HepG2 (cell line): Measurements from ENCODE around the gene TANC1. TPM values are rescaled to one million over a fixed set of nuclear protein-coding genes. Genes with fewer than 3 reads are reported as not detected.

Experiments used
- ATAC-seq: fragments of 200-7000 bp; cut with Tn5 transposase; 3 replicates; pipeline ENCODE4 v1.9.1; 2020; ENCODE audit warnings: mild to moderate bottlenecking, moderate library complexity
- BruUV-seq: library from RNA; stranded (reverse); fragments of 400-500 nt; replicated peaks from 2 replicates; lab custom pipeline; 2021; lab: Mats Ljungman, UMichigan
- CTCF ChIA-PET: fragments of 300-600 bp; formaldehyde crosslinking; extraction: SDS; loops from one replicate; lab custom pipeline; 2021; ENCODE audit warnings: low total read pairs, inconsistent platforms, low intra/inter-chr PET ratio; lab: Yijun Ruan, JAX
- POLR2A ChIA-PET: fragments of 350-600 bp; sonication (Branson Sonifier 250); formaldehyde crosslinking; loops from one replicate; lab custom pipeline; 2020; ENCODE audit warnings: antibody characterized with exemption, inconsistent platforms; lab: Yijun Ruan, JAX
- DNase-seq: peaks from one replicate; pipeline ENCODE4 v3.0.0-alpha.2; 2015; ENCODE audit warnings: low spot score
- FAIRE-seq: peaks from 3 replicates; lab custom pipeline; 2011; peaks lifted over from hg19 to GRCh38; lab: Jason Lieb, UNC
- H2AFZ ChIP-seq: one replicate; pipeline ENCODE4 v1.6.1; 2011; ENCODE audit warnings: low read length, inconsistent platforms
- H3K27ac ChIP-seq: fragments of 300-600 bp; 3 replicates; pipeline ENCODE4 v1.8.0; 2011; ENCODE audit warnings: mixed run types, mild to moderate bottlenecking, mixed read lengths, low read length, inconsistent platforms; ENCODE audit not compliant: insufficient read depth; ENCODE audit errors: extremely low read length
- H3K27me3 ChIP-seq, 2 experiments: fragments of 200-600 bp in 1 of 2; 2 replicates in 1 of 2; 3 replicates in 1 of 2; pipeline versions ENCODE4 v1.6.0 to v1.8.0; 2011; ENCODE audit warnings: low read length in 2 of 2, mild to moderate bottlenecking in 2 of 2, moderate library complexity in 2 of 2, inconsistent platforms in 1 of 2; ENCODE audit not compliant: insufficient read depth in 2 of 2, control insufficient read depth in 1 of 2
- H3K36me3 ChIP-seq, 2 experiments: fragments of 200-600 bp in 1 of 2; replicated peaks in 1 of 2; 2 replicates in 1 of 2; 3 replicates in 1 of 2; pipeline versions ENCODE4 v1.5.1 to v1.8.0; 2011; ENCODE audit warnings: low read length in 2 of 2, inconsistent platforms in 1 of 2; ENCODE audit not compliant: insufficient read depth in 2 of 2, control insufficient read depth in 1 of 2
- H3K4me1 ChIP-seq: 2 replicates; pipeline ENCODE4 v1.5.1; 2012; ENCODE audit warnings: low read length, inconsistent platforms; ENCODE audit not compliant: insufficient read depth
- H3K4me2 ChIP-seq: 2 replicates; pipeline ENCODE4 v1.6.0; 2011; ENCODE audit warnings: low read depth, low read length, inconsistent platforms
- H3K4me3 ChIP-seq, 3 experiments: fragments of 200-600 bp in 1 of 3; sonication (generic), shearing (Covaris generic) in 1 of 3; replicated peaks in 1 of 3; 2 replicates each; pipeline ENCODE4 v1.5.1; 2011 to 2016; ENCODE audit warnings: low read length in 3 of 3, inconsistent platforms in 2 of 3, low read depth in 2 of 3, mild to moderate bottlenecking in 2 of 3, control low read depth in 1 of 3, mixed read lengths in 1 of 3; ENCODE audit not compliant: insufficient read depth in 1 of 3
- H3K79me2 ChIP-seq: one replicate; pipeline ENCODE4 v1.6.1; 2011; ENCODE audit warnings: low read length, inconsistent platforms; ENCODE audit not compliant: insufficient read depth
- H3K9ac ChIP-seq: 2 replicates; pipeline ENCODE4 v1.6.0; 2011; ENCODE audit warnings: mild to moderate bottlenecking, low read depth, low read length, inconsistent platforms; ENCODE audit not compliant: insufficient read depth
- H3K9me3 ChIP-seq: 2 replicates; pipeline ENCODE4 v1.5.1; 2012; ENCODE audit warnings: mild to moderate bottlenecking, low read length
- H4K20me1 ChIP-seq: 2 replicates; pipeline ENCODE4 v1.6.0; 2011; ENCODE audit warnings: inconsistent platforms, mild to moderate bottlenecking, low read length, moderate library complexity; ENCODE audit not compliant: insufficient read depth
- AKNA ChIP-seq: sonication (generic); formaldehyde crosslinking; IDR thresholded peaks from 2 replicates; pipeline ENCODE4 v1.4.0; 2020; ENCODE audit warnings: missing genetic modification reagents, borderline replicate concordance
- BCL6 ChIP-seq: IDR thresholded peaks from 2 replicates; pipeline ENCODE4 v1.6.1; 2016; ENCODE audit warnings: missing genetic modification reagents, missing compliant biosample characterization
- HMG20A ChIP-seq: IDR thresholded peaks from 2 replicates; pipeline ENCODE4 v1.6.1; 2016; ENCODE audit warnings: borderline replicate concordance
- KDM5B ChIP-seq: sonication (generic); formaldehyde crosslinking; IDR thresholded peaks from 2 replicates; pipeline ENCODE4 v1.4.0; 2020; ENCODE audit warnings: missing genetic modification reagents, mild to moderate bottlenecking, borderline replicate concordance
- NONO ChIP-seq, 2 experiments: fragments of 450-650 bp in 1 of 2; sonication (generic) in 1 of 2; formaldehyde crosslinking in 1 of 2; IDR thresholded peaks in 1 of 2; conservative IDR thresholded peaks in 1 of 2; 2 replicates each; pipeline versions ENCODE4 v1.6.1 to v1.8.0; 2017 to 2022; ENCODE audit warnings: mild to moderate bottlenecking in 1 of 2, missing genetic modification reagents in 1 of 2, moderate library complexity in 1 of 2
- NR2C2 ChIP-seq: sonication (generic); formaldehyde crosslinking; IDR thresholded peaks from 2 replicates; pipeline ENCODE4 v1.4.0; 2020; ENCODE audit warnings: missing genetic modification reagents, mild to moderate bottlenecking, moderate library complexity, borderline replicate concordance
- PAX8 ChIP-seq: sonication (generic); formaldehyde crosslinking; IDR thresholded peaks from 2 replicates; pipeline ENCODE4 v1.8.0; 2022; ENCODE audit warnings: mild to moderate bottlenecking, missing genetic modification reagents, borderline replicate concordance
- SRSF4 ChIP-seq: fragments of 200-400 bp; formaldehyde crosslinking; IDR thresholded peaks from one replicate; pipeline ENCODE4 v1.6.1; 2018; ENCODE audit warnings: mild to moderate bottlenecking, low read depth, low read length, moderate library complexity; ENCODE audit not compliant: poor library complexity, severe bottlenecking
- ZNF367 ChIP-seq: sonication (generic); formaldehyde crosslinking; IDR thresholded peaks from 2 replicates; pipeline ENCODE4 v1.4.0; 2020; ENCODE audit warnings: missing genetic modification reagents, borderline replicate concordance
- ZNF484 ChIP-seq: sonication (generic); formaldehyde crosslinking; IDR thresholded peaks from 2 replicates; pipeline ENCODE4 v1.5.1; 2020; ENCODE audit warnings: mild to moderate bottlenecking, low read depth, missing genetic modification reagents, borderline replicate concordance
- ZNF629 ChIP-seq: sonication (generic); formaldehyde crosslinking; conservative IDR thresholded peaks from 2 replicates; pipeline ENCODE4 v1.5.0; 2020; ENCODE audit warnings: missing genetic modification reagents
- ZNF761 ChIP-seq: sonication (generic); formaldehyde crosslinking; conservative IDR thresholded peaks from 2 replicates; pipeline ENCODE4 v1.4.0; 2020; ENCODE audit warnings: mild to moderate bottlenecking, missing genetic modification reagents
- WGBS: methylation state at CpG from one replicate; pipeline ENCODE4 v1.1.6; 2017; ENCODE audit warnings: low lambda C conversion rate; 5-methylcytosine and 5-hydroxymethylcytosine counted together
- in situ Hi-C: cut with HindIII; loops from 2 replicates; pipeline ENCODE4 v1.10.0; 2017; ENCODE audit warnings: low pct_unique_long_range_greater_than_20kb; ENCODE audit not compliant: extremely low pct_ligation_motif_present
- intact Hi-C: fragments of 100-400 bp; cut with micrococcal nuclease; formaldehyde crosslinking; loops from one replicate; pipeline ENCODE4 v1.10.0; 2022; ENCODE audit not compliant: unreplicated experiment
- polyA plus RNA-seq, 8 experiments: library from polyadenylated mRNA; depleted of rRNA in 3 of 8; stranded (reverse) in 7 of 8; unstranded in 1 of 8; fragments of >200 nt; fragmentation: Illumina TruSeq in 4 of 8; extraction: Trizol in 4 of 8; gene quantifications; 2 replicates each; pipeline versions ENCODE4 v1.2.1 to v1.2.3, GENCODE V29; 2011 to 2016; ENCODE audit warnings: low read depth in 4 of 8, missing spikeins in 1 of 8, mixed read lengths in 1 of 8; ENCODE audit not compliant: insufficient read depth in 1 of 8
- total RNA-seq, 5 experiments: library from RNA; depleted of rRNA; stranded (reverse); fragments of >200 nt; fragmentation: Illumina TruSeq; extraction: Trizol; gene quantifications; 2 replicates each; pipeline ENCODE4 v1.2.3, GENCODE V29; 2016; ENCODE audit warnings: low read depth in 1 of 5

The TANC1 gene
- total and polyA plus RNA-seq, 2 of the 13 experiments (the other 11 are each of a cell fraction or from before 2014, with no cell fraction given): 2.3 to 5.6 TPM

- in situ Hi-C loops (no loop called here), intact Hi-C loops (loop anchor here (10.0 kb wide), 1 partner anchor 681 kb away; no protein-coding TSS in a partner anchor)
- 73% methylated on average over 9 of the region's 9 CpGs for WGBS
- DNase-seq: no peak
- CTCF ChIA-PET: no interaction called here
- Histone ChIP-seq H2AFZ (no peak overlapping the region), H3K27ac (no peak overlapping the region), H3K9me3 (no peaks in the 10 kb centered on the region), H3K79me2 (peaks cover 2% of the 10 kb centered on the region), H3K4me2 (no peak overlapping the region), H3K27me3 (peaks cover 0 to 8% of the 10 kb centered on the region in 2 experiments; a peak in 2 of 5 replicates), H4K20me1 (0 out of 2 replicates have a peak, but pooled peaks cover 3% of the 10 kb centered on the region), H3K4me3 (no peak overlapping the region), H3K36me3 (no peaks in the 10 kb centered on the region), H3K4me1 (peaks cover 13% of the 10 kb centered on the region), H3K9ac (no peak overlapping the region)
- no peak for ATAC-seq
- no peak for FAIRE-seq
- no peak for TF ChIP-seq KDM5B
- no peak for TF ChIP-seq PAX8 (CRISPR knock-in tag)
- TF ChIP-seq ZNF367 (CRISPR knock-in tag): no peak
- no peak for TF ChIP-seq ZNF484
- no peak for TF ChIP-seq SRSF4
- no peak for TF ChIP-seq NR2C2 (CRISPR knock-in tag)
- no peak for TF ChIP-seq ZNF761 (CRISPR knock-in tag)
- no peak for TF ChIP-seq NONO (IDR thresholded peaks at IDR 0.05)
- no peak for TF ChIP-seq NONO (CRISPR knock-in tag; conservative IDR thresholded peaks at IDR 0.05)
- TF ChIP-seq AKNA (CRISPR knock-in tag): no peak
- TF ChIP-seq BCL6: no peak
- TF ChIP-seq ZNF629 (CRISPR knock-in tag): no peak
- no peak for TF ChIP-seq HMG20A (CRISPR knock-in tag)
- BruUV-seq: no TSS peak
- POLR2A ChIA-PET: no interaction called here
Observed at GRCh38 chr2:158975271-158975921, 7.0 kb downstream of the TANC1 start.
